AG09319 (cell line): Measurements from ENCODE around the gene STX1B.
"Not testable (repeated sequence)": the region's sequence is repeated elsewhere in the genome, so short reads cannot be mapped to it uniquely, and the experiment has no call there.

Experiments
- DNase-seq: peaks from one replicate; pipeline ENCODE4 v3.0.0-alpha.2; 2010; ENCODE audit warnings: low read depth; ENCODE audit errors: extremely low read depth
- CTCF ChIP-seq: IDR thresholded peaks from 2 replicates; pipeline ENCODE4 v1.5.1; 2011; ENCODE audit warnings: low read depth, mild to moderate bottlenecking, inconsistent platforms, low read length, moderate library complexity

STX1B gene

DNA sequence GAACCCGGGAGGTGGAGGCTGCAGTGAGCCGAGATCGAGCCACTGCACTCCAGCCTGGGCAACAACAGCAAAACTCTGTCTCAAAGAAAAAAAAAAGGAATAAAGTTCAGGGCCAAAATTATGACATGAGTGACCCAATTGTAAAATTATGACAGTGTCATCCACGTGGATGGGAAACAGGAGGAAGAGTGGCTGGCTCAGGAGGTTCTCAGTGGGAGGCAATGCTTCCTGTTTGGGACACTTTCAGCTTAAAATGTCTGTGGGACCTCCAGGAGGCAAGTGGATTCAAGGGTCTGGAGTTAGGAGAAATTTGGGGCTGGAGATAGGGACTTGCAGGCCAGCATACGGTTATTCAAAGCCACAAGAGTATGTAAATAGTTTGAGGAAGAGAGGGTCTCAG is 14.9 kb upstream of the STX1B start:
- DNase-seq, result no peak
- TF ChIP-seq CTCF, result no peak

- TF ChIP-seq CTCF, result no peak
- no peak for DNase-seq
Observed at GRCh38 chr16:31023627-31024226, 13.3 kb upstream of the STX1B start.

DNA sequence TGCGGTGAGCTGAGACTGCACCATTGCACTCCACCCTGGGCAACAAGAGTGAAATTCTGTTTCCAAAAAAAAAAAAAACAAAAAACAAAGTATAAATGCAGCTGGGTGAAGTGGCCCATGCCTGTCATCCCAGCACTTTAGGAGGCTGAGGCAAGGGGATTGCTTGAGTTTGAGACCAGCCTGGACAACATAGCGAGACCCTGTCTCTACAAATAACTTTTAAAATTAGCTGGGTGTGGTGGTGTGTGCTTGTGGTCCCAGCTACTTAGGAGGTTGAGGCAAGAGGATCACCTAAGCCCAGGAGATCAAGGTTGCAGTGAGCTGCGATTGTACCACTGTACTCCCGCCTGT is 12.8 kb upstream of the STX1B start:
- TF ChIP-seq CTCF, result no peak
- no peak for DNase-seq

DNA sequence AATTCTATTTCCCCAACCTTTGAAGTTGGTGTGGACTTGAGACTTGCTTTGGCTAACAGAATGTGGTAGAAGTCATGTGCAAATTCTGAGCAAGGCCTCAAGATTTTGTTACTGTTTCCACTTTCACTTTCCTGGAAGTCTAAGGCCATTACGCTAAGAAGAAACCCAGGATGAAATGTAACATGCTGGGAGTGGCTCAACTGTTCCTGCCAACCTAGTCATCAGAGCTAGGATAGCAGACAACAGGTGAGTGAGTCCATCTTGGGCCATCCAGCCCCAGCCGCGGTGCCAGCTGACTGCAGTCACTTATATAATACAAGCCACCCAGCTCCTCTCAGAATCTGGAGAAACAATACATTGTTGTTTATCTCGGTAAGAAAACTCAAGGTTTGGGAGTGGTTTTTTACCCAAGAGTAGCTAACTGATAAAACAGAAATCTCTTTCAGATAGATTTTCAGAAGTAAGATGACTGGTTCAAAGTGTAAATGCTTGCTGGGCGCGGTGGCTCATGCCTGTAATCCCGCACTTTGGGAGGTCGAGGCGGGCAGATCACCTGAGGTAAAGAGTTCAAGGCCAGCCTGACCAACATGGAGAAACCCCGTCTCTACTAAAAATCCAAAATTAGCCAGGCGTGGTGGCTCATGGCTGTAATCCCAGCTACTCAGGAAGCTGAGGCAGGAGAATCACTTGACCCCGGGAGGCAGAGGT is 12.3 kb upstream of the STX1B start:
- DNase-seq, result no peak
- TF ChIP-seq CTCF, result no peak

DNA sequence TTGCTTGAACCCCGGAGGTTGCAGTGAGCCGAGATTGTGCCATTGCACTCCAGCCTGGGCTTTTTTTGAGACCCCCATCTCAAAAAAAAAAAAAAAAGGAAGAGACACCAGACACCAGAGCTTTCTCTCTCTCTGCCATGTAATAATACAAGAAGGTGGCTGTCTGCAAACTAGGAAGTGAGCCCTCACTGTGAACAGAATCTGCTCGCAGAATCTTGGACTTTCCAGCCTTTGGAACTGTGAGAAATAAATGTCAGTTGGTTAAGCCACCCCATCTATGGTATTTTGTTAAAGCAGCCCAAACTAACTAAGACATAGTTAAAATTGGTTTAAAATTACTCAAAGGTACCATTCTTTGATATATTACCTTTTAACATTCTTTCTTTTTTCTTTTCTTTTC is 10.1 kb upstream of the STX1B start:
- no peak for DNase-seq
- no peak for TF ChIP-seq CTCF

GRCh38 chr16:31017756-31018155 is 7.3 kb upstream of the STX1B start:
- DNase-seq, result not testable (repeated sequence)

DNA sequence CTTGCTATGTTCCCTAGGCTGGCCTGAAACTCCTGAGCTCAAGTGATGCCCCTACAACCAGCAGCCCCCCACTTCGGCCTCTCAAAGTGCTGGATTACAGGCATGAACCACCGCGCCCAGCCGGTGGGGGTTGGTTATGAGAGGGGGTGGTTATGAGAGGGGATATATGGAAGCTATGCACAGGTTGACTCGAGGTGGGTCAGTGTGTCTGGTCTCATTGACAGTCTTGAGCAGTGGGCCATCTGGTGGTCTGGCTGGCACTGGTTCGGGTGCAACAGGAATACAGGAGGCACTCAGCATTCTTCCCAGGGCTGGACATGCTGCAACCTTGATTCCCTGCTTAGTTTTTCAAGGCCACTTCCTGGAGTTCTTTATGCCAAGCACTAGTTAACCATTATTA is 5.6 kb upstream of the STX1B start:
- TF ChIP-seq CTCF, result no peak
- no peak for DNase-seq

DNA sequence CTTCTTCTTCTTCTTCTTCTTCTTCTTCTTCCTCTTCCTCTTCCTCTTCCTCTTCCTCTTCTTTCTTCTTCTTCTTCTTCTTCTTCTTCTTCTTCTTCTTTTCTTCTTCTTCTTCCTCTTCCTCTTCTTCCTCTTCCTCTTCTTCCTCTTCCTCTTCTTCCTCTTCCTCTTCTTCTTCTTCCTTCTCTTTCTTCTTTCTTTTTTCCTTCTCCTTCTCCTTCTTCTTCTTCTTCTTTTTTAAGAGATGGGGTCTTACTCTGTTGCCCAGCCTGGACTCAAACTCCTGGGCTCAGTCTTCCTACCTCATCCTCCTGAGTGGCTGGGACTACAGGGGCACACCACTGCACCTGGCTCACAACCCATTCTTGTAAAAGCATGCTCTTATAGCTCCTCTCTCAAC is 2.9 kb upstream of the STX1B start:
- not testable (repeated sequence) for DNase-seq

GRCh38 chr16:31011815-31012214 is 1.4 kb upstream of the STX1B start:
- DNase-seq, result not testable (repeated sequence)
